ENCODE measurements around the gene TRAPPC8.

The TRAPPC8 gene

GRCh38 chr18:31850844-31851243 lies 92.1 kb downstream of the TRAPPC8 start:
- no peak for ATAC-seq (ENCODE audit: insufficient read depth, low read depth)
- Histone ChIP-seq H2AFZ (ENCODE audit: low read depth, low read length) (no peak overlapping the region), H3K79me2 (ENCODE audit: insufficient read depth, low read length) (no peaks in the 10 kb centered on the region), H3K27ac (ENCODE audit: low read length) (no peak overlapping the region), H3K9ac (ENCODE audit: low read depth, low read length) (no peak overlapping the region), H3K4me3 (ENCODE audit: low read depth in 1 of 2, low read length in 2 of 2) (no peak overlapping the region), H3K27me3 (ENCODE audit: insufficient read depth, low read length, poor library complexity) (no peaks in the 10 kb centered on the region), H3K9me3 (ENCODE audit: insufficient read depth, low read length, severe bottlenecking) (no peaks in the 10 kb centered on the region), H4K20me1 (ENCODE audit: insufficient read depth, low read length) (no peaks in the 10 kb centered on the region), H3K4me2 (ENCODE audit: insufficient read depth, low read length) (no peak overlapping the region), H3K4me1 (ENCODE audit: insufficient read depth, low read length) (no peaks in the 10 kb centered on the region), H3K36me3 (ENCODE audit: insufficient read depth, low read length) (peaks cover 85% of the 10 kb centered on the region)
- DNase-seq, result no peak
- TF ChIP-seq EZH2 (IDR thresholded peaks at IDR 0.05; ENCODE audit: borderline replicate concordance, low read depth, low read length, severe bottlenecking) (no peak), CTCF (IDR thresholded peaks at IDR 0.05; ENCODE audit: borderline replicate concordance, extremely low read depth, low read length, poor library complexity, severe bottlenecking) (no peak)

- H3K36me3 ChIP-seq (ENCODE audit: insufficient read depth, low read length), result peaks cover 74% of the 10 kb centered on the region
Observed at GRCh38 chr18:31840499-31840898, 102.4 kb downstream of the TRAPPC8 start.

GRCh38 chr18:31837879-31838278 lies 105.0 kb downstream of the TRAPPC8 start:
- Histone ChIP-seq H3K4me1 (ENCODE audit: insufficient read depth, low read length) (no peaks in the 10 kb centered on the region), H3K4me3 (ENCODE audit: low read depth in 1 of 2, low read length in 2 of 2) (no peak overlapping the region), H4K20me1 (ENCODE audit: insufficient read depth, low read length) (no peaks in the 10 kb centered on the region), H3K79me2 (ENCODE audit: insufficient read depth, low read length) (no peaks in the 10 kb centered on the region), H2AFZ (ENCODE audit: low read depth, low read length) (no peak overlapping the region), H3K27me3 (ENCODE audit: insufficient read depth, low read length, poor library complexity) (no peaks in the 10 kb centered on the region), H3K27ac (ENCODE audit: low read length) (no peak overlapping the region), H3K4me2 (ENCODE audit: insufficient read depth, low read length) (no peak overlapping the region), H3K9ac (ENCODE audit: low read depth, low read length) (no peak overlapping the region), H3K36me3 (ENCODE audit: insufficient read depth, low read length) (peaks cover 76% of the 10 kb centered on the region), H3K9me3 (ENCODE audit: insufficient read depth, low read length, severe bottlenecking) (no peaks in the 10 kb centered on the region)
- ATAC-seq (ENCODE audit: insufficient read depth, low read depth) (no peak), DNase-seq (no peak)
- TF ChIP-seq EZH2 (IDR thresholded peaks at IDR 0.05; ENCODE audit: borderline replicate concordance, low read depth, low read length, severe bottlenecking) (no peak), CTCF (IDR thresholded peaks at IDR 0.05; ENCODE audit: borderline replicate concordance, extremely low read depth, low read length, poor library complexity, severe bottlenecking) (no peak)

More at GRCh38 chr18:31840499-31840898, 102.4 kb downstream of the TRAPPC8 start:
- Histone ChIP-seq H3K9ac (ENCODE audit: low read depth, low read length) (no peak overlapping the region), H3K79me2 (ENCODE audit: insufficient read depth, low read length) (no peaks in the 10 kb centered on the region), H3K9me3 (ENCODE audit: insufficient read depth, low read length, severe bottlenecking) (no peaks in the 10 kb centered on the region), H4K20me1 (ENCODE audit: insufficient read depth, low read length) (no peaks in the 10 kb centered on the region), H3K27ac (ENCODE audit: low read length) (no peak overlapping the region), H2AFZ (ENCODE audit: low read depth, low read length) (no peak overlapping the region), H3K4me2 (ENCODE audit: insufficient read depth, low read length) (no peak overlapping the region), H3K4me1 (ENCODE audit: insufficient read depth, low read length) (no peaks in the 10 kb centered on the region), H3K27me3 (ENCODE audit: insufficient read depth, low read length, poor library complexity) (no peaks in the 10 kb centered on the region), H3K4me3 (ENCODE audit: low read depth in 1 of 2, low read length in 2 of 2) (no peak overlapping the region)
- TF ChIP-seq EZH2 (IDR thresholded peaks at IDR 0.05; ENCODE audit: borderline replicate concordance, low read depth, low read length, severe bottlenecking), result no peak
- TF ChIP-seq CTCF (IDR thresholded peaks at IDR 0.05; ENCODE audit: borderline replicate concordance, extremely low read depth, low read length, poor library complexity, severe bottlenecking), result no peak
- DNase-seq (no peak), ATAC-seq (ENCODE audit: insufficient read depth, low read depth) (no peak)

All from DND-41 (cell line).